Retinal pigment epithelial cell (primary cell): ENCODE measurements around the gene BEND7.

Source experiments
- DNase-seq: peaks from one replicate; pipeline ENCODE4 v3.0.0-alpha.2; 2010; ENCODE audit warnings: low read depth
- H3K4me3 ChIP-seq: 2 replicates; pipeline ENCODE4 v1.5.1; 2011; ENCODE audit warnings: mild to moderate bottlenecking, low read length, control low read depth, moderate library complexity
- CTCF ChIP-seq: conservative IDR thresholded peaks from 2 replicates; pipeline ENCODE4 v1.5.1; 2011; ENCODE audit warnings: low read depth, low read length, control low read depth, inconsistent platforms

BEND7 gene

GRCh38 chr10:13422800-13423199, 106.0 kb downstream of the BEND7 start:
- no peak for DNase-seq
- H3K4me3 ChIP-seq = no peak overlapping the region
- no peak for TF ChIP-seq CTCF

- H3K4me3 ChIP-seq = no peak overlapping the region
- DNase-seq = no peak
- no peak for TF ChIP-seq CTCF
Measured at GRCh38 chr10:13421382-13421917, 107.4 kb downstream of the BEND7 start.

- DNase-seq = no peak
- no peak overlapping the region for H3K4me3 ChIP-seq
- no peak for TF ChIP-seq CTCF
Measured at GRCh38 chr10:13420532-13421307, 108.1 kb downstream of the BEND7 start.

GRCh38 chr10:13417459-13418126, 111.2 kb downstream of the BEND7 start:
- no peak overlapping the region for H3K4me3 ChIP-seq
- no peak for TF ChIP-seq CTCF
- no peak for DNase-seq

GRCh38 chr10:13416760-13417159, 112.1 kb downstream of the BEND7 start:
- DNase-seq = no peak
- TF ChIP-seq CTCF = no peak
- H3K4me3 ChIP-seq = no peak overlapping the region

GRCh38 chr10:13414855-13415254, 114.0 kb downstream of the BEND7 start:
- DNase-seq = no peak
- peak; percentile 51 for TF ChIP-seq CTCF
- no peak overlapping the region for H3K4me3 ChIP-seq
